Neuron (in vitro differentiated cells): ENCODE data around the gene TAF4.
"Not testable (repeated sequence)": the region's sequence is repeated elsewhere in the genome, so short reads cannot be mapped to it uniquely, and the experiment has no call there.

ENCODE experiments used
- H2AFZ ChIP-seq: one replicate; pipeline ENCODE4 v1.6.1; 2013; ENCODE audit warnings: low read depth, mild to moderate bottlenecking, inconsistent platforms, low read length, moderate library complexity
- H3K27me3 ChIP-seq: one replicate; pipeline ENCODE4 v1.6.1; 2013; ENCODE audit warnings: low read length; ENCODE audit not compliant: insufficient read depth
- H3K36me3 ChIP-seq: one replicate; pipeline ENCODE4 v1.6.1; 2013; ENCODE audit warnings: low read length; ENCODE audit not compliant: insufficient read depth
- H3K4me1 ChIP-seq: one replicate; pipeline ENCODE4 v1.6.1; 2013; ENCODE audit warnings: low read length; ENCODE audit not compliant: insufficient read depth
- H3K4me3 ChIP-seq: 2 replicates; pipeline ENCODE4 v1.5.1; 2013; ENCODE audit warnings: mild to moderate bottlenecking, low read length, moderate library complexity
- H3K9me3 ChIP-seq: one replicate; pipeline ENCODE4 v1.6.1; 2013; ENCODE audit warnings: low read length

The TAF4 gene

DNA sequence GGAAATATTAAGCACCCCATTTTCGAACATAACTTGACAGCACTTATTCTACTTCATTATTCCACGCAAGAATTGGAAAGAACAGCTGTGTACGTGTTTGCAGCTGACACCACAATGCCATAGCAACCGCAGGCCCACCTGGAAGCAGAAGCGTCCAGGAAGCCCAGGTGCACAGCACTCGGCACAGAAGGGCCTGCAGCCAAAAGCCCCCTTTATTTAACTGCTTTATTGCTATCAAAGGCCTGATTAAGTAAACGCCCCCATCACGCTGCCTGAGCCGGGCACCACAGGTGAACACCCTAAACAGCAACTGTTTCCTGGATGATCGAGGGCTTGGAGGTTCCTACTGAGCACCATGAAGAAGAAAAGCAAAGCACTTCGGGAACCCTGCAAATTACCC lies 6.3 kb downstream of the TAF4 start:
- Histone ChIP-seq H3K4me3 (no peak overlapping the region), H3K27me3 (no peaks in the 10 kb centered on the region), H2AFZ (no peak overlapping the region), H3K36me3 (peaks cover 8% of the 10 kb centered on the region), H3K4me1 (peaks cover 21% of the 10 kb centered on the region), H3K9me3 (peaks cover 14% of the 10 kb centered on the region)

DNA sequence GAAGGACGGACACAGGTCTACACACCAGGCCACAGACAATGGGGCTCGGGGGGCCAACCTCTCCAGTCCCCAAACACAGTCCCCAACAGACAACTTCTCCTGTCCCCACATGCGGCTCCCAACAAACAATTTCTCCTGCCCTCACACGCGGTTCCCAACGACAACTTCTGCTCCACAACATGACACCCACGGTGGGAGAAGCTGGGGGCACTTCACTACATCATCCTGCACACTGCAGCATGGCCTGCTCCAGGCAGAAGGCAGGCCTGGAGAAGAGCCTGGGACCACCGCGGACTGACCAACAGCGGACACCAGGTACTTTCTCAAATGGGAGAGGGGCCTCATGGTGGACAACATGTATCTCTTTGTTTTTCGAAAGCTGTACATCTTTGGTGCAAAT lies 6.7 kb downstream of the TAF4 start:
- H2AFZ ChIP-seq = no peak overlapping the region
- H3K9me3 ChIP-seq = peaks cover 19% of the 10 kb centered on the region
- peaks cover 10% of the 10 kb centered on the region for H3K36me3 ChIP-seq
- no peak overlapping the region for H3K4me3 ChIP-seq
- no peaks in the 10 kb centered on the region for H3K27me3 ChIP-seq
- peaks cover 17% of the 10 kb centered on the region for H3K4me1 ChIP-seq

DNA sequence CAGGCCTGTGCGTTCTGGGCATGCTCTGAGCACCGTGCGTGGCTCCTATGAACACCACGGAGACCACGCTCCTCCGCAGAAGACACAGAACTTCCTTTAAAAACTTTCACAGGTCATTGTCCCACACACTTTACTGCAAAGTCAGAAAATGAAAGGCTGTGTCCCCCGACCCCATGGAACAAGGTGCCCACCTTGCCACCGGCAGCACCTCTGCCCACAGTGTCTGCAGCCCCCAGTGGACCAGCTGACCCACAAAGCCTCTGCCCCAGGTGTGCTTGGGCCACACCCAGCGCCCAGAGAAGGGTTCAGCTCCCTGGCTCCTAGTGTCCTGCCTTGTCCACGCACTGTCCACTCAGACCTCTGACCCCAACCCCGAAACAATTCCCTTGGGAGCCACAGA lies 8.7 kb downstream of the TAF4 start:
- Histone ChIP-seq H3K4me1 (no peaks in the 10 kb centered on the region), H2AFZ (no peak overlapping the region), H3K4me3 (no peak overlapping the region), H3K27me3 (no peaks in the 10 kb centered on the region), H3K9me3 (peaks cover 27% of the 10 kb centered on the region), H3K36me3 (peaks cover 14% of the 10 kb centered on the region)

DNA sequence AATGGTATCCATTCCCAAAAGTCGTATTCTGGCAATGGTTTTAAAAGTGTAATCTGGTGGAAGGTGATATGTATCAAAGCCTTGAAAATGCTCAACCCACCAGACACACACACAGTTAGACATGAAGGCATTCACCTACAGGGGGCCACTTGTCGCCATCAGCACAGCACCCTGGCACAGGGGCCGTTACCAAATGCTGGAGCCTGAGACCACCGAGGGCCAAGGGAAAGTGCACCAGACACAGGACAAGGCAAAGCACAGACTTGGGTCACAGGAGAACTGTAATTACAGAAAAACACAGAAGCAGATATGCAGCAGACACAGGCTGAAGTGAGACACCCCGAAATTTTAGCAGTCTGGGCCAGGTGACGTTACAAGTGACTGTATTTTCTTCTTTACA lies 9.3 kb downstream of the TAF4 start:
- Histone ChIP-seq H3K4me3 (no peak overlapping the region), H3K27me3 (no peaks in the 10 kb centered on the region), H3K9me3 (peaks cover 30% of the 10 kb centered on the region), H3K4me1 (no peaks in the 10 kb centered on the region), H3K36me3 (peaks cover 11% of the 10 kb centered on the region), H2AFZ (no peak overlapping the region)

DNA sequence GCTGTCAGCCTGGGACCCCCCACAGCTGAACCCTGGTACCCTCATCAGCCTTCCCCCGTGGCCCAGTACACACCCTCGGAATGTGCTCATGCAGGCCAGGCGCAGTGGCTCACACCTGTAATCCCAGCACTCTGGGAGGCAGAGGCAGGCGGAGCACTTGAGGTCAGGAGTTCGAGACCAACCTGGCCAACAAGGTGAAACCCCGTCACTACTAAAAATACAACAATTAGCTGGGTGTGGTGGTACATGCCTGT lies 9.9 kb downstream of the TAF4 start:
- not testable (repeated sequence) for H2AFZ ChIP-seq, H3K36me3 ChIP-seq, H3K4me3 ChIP-seq, H3K4me1 ChIP-seq, H3K27me3 ChIP-seq
- peaks cover 30% of the 10 kb centered on the region for H3K9me3 ChIP-seq

DNA sequence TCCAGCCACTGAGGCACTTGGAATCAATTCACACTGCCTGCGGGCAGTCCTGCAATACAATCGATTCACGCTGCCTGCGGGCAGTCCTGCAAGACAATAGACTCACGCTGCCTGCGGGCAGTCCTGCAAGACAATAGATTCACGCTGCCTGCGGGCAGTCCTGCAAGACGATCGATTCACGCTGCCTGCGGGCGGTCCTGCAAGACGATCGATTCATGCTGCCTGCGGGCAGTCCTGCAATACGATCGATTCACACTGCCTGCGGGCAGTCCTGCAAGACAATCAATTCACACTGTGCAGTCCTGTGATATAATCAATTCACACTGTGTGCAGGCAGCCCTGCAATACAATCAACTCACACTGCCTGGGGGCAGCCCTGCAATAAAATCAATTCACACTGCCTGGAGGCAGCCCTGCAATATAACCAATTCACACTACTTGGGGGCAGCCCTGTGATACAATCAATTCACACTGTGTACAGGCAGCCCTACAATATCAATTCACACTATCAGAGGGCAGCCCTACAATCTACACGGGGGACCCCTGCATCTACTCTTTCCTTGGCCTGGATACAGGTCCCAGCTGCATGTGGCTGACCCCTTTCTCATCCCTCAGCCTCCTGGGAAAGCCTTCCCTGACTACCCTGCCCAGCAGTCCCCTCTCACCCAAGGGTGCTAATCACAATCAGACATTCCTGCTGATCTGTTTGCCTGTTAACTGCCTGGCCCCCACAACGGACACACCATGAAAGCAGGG lies 10.4 kb downstream of the TAF4 start:
- H3K4me3 ChIP-seq = no peak overlapping the region

DNA sequence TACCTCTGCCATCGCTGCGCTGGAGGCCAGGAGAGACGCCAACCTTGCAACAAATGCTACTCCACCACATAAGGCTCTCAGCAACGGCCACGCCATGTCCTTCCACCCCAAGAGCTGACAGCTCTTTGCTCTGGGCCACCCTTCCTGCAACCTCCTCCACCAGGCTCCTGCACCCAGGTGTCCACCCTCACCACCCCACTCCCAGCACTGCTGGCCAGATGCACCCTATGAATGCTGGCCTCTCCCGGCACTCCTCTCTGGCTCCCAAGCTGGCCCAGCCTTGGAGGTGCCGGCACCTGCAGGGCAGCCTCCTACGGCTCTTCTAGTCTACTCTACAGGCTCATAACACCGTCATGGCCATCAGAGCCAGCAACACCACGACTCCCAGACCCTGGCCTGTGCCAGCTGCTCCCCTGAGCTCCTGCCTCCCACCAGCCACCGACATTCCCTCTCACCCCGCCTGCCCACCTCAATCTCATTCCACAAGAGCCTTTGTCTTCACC lies 11.2 kb downstream of the TAF4 start:
- no peak overlapping the region for H2AFZ ChIP-seq

More for the DNA sequence above, 10.4 kb downstream of the TAF4 start:
- peaks cover 9% of the 10 kb centered on the region for H3K36me3 ChIP-seq
- no peaks in the 10 kb centered on the region for H3K4me1 ChIP-seq
- H3K9me3 ChIP-seq = peaks cover 30% of the 10 kb centered on the region
- no peaks in the 10 kb centered on the region for H3K27me3 ChIP-seq
- no peak overlapping the region for H2AFZ ChIP-seq

DNA sequence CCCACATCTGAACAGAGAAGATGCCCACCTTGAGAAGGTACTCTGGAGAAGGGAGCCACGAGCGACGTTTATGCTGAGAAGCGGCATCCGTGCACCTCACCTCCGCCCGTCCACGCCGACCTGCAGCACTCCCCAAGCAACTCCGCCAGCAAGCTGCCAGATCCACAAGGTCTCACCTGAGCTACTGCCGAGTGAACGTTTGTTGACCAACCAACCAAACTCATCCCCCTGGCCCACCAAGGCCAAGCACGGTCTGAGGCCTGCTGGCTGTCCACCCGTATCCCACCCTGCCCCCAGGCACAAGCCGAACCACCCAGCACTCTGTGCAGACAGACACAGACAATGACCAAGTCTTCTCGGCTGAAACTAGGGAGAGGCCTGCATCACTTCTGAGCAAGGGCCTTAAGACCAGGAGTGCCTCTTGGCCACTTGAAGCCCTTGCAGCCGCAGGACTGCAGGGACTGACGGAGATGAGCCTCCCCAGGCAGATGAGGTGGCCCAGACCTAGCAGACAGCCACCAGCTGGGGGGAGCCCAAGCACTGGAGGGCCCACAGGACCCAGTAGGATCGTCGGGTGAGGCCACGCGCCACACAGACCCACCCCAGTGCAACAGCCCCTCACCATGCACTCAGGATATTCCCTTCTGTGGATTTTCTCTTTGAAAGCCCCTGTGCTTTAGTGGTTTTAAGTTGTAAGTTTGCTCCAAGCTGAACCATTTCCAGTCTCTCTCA lies 12.1 kb downstream of the TAF4 start:
- peaks cover 9% of the 10 kb centered on the region for H3K36me3 ChIP-seq
- H3K9me3 ChIP-seq = peaks cover 28% of the 10 kb centered on the region
- H2AFZ ChIP-seq = no peak overlapping the region
- H3K4me3 ChIP-seq = no peak overlapping the region
- no peaks in the 10 kb centered on the region for H3K4me1 ChIP-seq
- no peaks in the 10 kb centered on the region for H3K27me3 ChIP-seq

More for the DNA sequence above, 11.2 kb downstream of the TAF4 start:
- Histone ChIP-seq H3K9me3 (peaks cover 30% of the 10 kb centered on the region), H3K4me1 (no peaks in the 10 kb centered on the region), H3K4me3 (no peak overlapping the region), H3K27me3 (no peaks in the 10 kb centered on the region), H3K36me3 (peaks cover 9% of the 10 kb centered on the region)

DNA sequence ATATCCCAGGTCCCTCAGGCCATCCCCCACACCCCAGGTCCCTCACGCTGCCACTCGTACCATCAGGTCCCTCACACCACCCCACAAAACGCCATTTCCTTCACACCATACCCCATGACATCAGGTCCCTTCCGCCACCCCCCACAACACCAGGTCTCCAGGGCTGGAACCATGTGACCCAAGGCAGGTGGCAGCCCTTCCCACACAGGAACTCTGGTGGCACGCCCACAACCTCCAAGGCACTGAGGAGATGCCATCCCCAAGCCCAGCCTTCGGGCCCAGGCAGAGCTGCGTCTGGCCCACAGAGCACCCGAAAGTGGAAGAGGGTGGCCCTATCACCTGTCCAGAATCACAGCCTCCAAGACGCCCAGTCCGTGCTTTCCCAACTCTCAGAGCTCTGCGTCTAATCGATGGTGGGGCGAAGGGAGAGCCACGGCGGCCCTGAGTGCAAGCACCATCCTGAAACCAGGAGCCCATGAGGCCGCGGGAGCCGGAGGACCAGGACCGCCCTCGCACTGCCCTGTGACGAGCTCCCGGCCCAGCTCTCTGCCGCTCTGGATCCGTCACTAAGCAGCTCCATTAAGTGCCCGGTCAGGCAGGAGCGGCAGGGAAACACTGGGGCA lies 12.7 kb downstream of the TAF4 start:
- H3K4me1 ChIP-seq = no peaks in the 10 kb centered on the region
- peaks cover 28% of the 10 kb centered on the region for H3K9me3 ChIP-seq
- no peaks in the 10 kb centered on the region for H3K27me3 ChIP-seq
- no peak overlapping the region for H3K4me3 ChIP-seq
- H2AFZ ChIP-seq = no peak overlapping the region
- H3K36me3 ChIP-seq = peaks cover 9% of the 10 kb centered on the region

DNA sequence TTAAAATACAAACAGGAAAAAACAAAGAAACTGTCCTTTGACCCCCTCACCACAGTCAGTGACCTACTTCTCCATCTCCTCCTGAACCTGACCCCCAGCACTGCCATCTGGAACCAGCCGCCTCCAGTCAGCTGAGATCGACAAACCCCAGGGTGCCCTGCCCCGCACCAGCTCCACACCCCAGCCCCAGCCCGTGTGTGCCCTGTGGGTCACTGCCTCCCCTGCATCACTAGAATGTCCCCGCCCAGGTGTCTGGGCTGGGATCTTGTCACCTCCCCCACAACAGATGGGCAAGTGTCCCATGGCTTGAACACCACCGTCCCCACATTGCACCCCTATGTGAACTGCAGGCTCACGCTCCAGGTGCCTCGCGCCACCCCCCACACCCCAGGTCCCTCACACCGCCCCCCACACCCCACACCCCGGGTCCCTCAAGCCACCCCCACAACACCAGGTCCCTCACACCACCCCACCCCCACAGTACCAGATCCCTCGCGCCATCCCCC lies 13.3 kb downstream of the TAF4 start:
- Histone ChIP-seq H3K9me3 (peaks cover 28% of the 10 kb centered on the region), H3K4me1 (no peaks in the 10 kb centered on the region), H2AFZ (no peak overlapping the region), H3K36me3 (peaks cover 9% of the 10 kb centered on the region), H3K4me3 (no peak overlapping the region), H3K27me3 (no peaks in the 10 kb centered on the region)

DNA sequence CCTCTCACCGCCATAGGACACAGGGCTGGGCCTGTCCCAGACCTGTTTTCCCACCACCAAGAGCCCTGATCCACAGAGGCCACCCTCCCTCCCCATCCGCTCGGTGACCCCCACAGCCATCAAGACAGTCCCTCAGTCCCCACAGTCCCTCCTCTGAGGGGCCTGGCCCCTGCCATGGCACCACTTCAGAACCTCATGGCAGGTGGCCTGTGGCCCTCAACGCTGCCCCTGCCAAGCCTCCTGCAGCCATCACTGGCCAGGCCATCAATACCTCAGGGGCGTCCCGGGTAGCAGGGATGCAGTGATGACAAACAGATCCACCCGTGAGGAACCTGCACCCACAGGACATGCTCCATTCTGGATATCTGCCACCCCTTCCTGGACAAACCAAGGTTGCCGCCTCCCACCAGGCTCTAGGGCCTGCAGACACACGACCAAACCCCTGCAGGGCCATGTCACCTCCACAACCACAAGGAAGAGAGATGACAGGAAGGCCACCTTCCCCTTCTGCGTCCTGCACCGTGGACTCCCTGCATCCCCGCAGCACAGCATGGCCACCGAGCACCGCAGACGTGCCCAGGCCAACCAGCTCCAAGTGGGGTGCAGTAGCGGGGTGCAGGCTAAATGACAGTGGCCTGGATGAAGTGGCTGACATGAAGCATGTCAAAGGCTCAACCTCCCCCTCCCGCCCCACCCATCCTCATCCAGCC lies 14.0 kb downstream of the TAF4 start:
- H2AFZ ChIP-seq = no peak overlapping the region
- peaks cover 9% of the 10 kb centered on the region for H3K36me3 ChIP-seq
- H3K9me3 ChIP-seq = peaks cover 28% of the 10 kb centered on the region
- H3K4me1 ChIP-seq = no peaks in the 10 kb centered on the region
- no peaks in the 10 kb centered on the region for H3K27me3 ChIP-seq
- H3K4me3 ChIP-seq = no peak overlapping the region

DNA sequence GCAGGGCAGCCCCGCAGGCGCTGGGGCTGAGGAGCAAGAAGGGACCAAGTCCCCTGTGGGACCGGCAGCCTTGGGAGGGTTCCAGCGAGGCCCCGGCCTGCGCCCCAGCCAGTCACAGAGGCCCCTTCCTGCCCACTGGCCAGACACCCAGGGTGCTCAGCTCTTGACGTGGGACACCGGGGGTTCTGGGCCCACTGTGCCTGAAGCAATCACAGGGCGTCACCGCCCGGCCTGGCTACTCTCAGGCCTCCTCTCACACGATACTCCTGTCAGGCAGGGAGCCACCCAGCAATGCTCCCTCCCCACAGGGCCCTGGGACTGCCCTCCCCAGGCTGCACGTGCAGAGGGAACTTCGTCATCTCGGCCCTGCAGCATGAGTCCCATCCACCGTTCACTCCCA lies 14.5 kb downstream of the TAF4 start:
- Histone ChIP-seq H3K27me3 (no peaks in the 10 kb centered on the region), H3K4me3 (no peak overlapping the region), H3K4me1 (no peaks in the 10 kb centered on the region), H3K9me3 (peaks cover 26% of the 10 kb centered on the region), H3K36me3 (peaks cover 9% of the 10 kb centered on the region), H2AFZ (no peak overlapping the region)
